Fibroblast of villous mesenchyme (primary cell): Measurements from ENCODE around the gene EDIL3. TPM values are rescaled to one million over a fixed set of nuclear protein-coding genes. Genes with fewer than 3 reads are reported as not detected.

ENCODE experiments used
- DNase-seq: peaks from one replicate; pipeline ENCODE4 v3.0.0-alpha.2; 2010; ENCODE audit warnings: low read depth
- H3K4me3 ChIP-seq: 2 replicates; pipeline ENCODE4 v1.5.1; 2011; ENCODE audit warnings: low read depth, mild to moderate bottlenecking, low read length
- total RNA-seq: library from RNA; depleted of rRNA; stranded (reverse); fragments of >200 nt; gene quantifications from 2 replicates; pipeline ENCODE4 v1.2.3, GENCODE V29; 2012
- TF ChIP-seq, protein P1 (sequence below): IDR thresholded peaks from 2 replicates; pipeline ENCODE4 v1.5.1; 2012; ENCODE audit warnings: low read depth, mild to moderate bottlenecking, low read length; ENCODE audit not compliant: insufficient read depth

The EDIL3 gene
- total RNA-seq, 1 donor: 57.0 TPM

DNA sequence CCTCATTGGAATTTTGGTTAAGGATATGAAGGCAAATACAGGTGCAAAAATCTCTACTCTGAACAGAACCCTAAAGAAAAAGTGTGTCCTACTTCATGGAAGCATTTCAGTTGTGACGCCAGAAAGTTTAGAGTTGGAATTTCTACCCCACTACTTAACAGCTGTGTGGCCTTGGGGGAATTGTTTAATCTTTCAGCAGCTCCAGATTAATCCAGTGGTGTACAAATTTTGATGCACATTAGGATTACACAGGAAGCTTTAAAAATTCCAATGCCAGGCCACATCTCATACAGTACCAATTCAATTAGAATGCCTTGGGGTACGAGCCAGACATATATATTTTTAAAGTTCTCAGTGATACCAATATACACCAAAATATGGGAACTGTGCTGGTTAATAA is 266.1 kb downstream of the EDIL3 start:
- DNase-seq: no peak
- H3K4me3 ChIP-seq: no peak overlapping the region
- TF ChIP-seq, protein P1, sequence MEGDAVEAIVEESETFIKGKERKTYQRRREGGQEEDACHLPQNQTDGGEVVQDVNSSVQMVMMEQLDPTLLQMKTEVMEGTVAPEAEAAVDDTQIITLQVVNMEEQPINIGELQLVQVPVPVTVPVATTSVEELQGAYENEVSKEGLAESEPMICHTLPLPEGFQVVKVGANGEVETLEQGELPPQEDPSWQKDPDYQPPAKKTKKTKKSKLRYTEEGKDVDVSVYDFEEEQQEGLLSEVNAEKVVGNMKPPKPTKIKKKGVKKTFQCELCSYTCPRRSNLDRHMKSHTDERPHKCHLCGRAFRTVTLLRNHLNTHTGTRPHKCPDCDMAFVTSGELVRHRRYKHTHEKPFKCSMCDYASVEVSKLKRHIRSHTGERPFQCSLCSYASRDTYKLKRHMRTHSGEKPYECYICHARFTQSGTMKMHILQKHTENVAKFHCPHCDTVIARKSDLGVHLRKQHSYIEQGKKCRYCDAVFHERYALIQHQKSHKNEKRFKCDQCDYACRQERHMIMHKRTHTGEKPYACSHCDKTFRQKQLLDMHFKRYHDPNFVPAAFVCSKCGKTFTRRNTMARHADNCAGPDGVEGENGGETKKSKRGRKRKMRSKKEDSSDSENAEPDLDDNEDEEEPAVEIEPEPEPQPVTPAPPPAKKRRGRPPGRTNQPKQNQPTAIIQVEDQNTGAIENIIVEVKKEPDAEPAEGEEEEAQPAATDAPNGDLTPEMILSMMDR: no peak

DNA sequence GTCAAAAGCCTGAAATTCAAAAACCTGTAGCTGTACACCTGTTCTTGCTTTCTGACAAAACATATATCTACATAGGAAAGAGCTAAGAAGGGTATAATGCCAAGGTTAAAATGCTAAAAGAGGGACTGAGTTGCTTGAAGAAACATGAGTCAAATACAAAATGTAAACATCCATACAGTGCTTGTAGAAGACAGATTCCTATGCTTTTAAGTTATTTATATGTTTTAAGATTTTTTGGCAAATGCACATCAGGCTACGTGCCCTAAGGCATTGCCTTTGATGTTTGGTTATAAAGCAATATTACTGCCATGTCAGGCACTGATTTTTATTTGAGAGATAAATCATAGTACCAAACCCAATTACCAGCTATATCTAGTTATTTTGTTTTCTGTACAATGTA is 269.0 kb downstream of the EDIL3 start:
- no peak for DNase-seq
- H3K4me3 ChIP-seq: no peak overlapping the region
- TF ChIP-seq, protein P1: no peak

DNA sequence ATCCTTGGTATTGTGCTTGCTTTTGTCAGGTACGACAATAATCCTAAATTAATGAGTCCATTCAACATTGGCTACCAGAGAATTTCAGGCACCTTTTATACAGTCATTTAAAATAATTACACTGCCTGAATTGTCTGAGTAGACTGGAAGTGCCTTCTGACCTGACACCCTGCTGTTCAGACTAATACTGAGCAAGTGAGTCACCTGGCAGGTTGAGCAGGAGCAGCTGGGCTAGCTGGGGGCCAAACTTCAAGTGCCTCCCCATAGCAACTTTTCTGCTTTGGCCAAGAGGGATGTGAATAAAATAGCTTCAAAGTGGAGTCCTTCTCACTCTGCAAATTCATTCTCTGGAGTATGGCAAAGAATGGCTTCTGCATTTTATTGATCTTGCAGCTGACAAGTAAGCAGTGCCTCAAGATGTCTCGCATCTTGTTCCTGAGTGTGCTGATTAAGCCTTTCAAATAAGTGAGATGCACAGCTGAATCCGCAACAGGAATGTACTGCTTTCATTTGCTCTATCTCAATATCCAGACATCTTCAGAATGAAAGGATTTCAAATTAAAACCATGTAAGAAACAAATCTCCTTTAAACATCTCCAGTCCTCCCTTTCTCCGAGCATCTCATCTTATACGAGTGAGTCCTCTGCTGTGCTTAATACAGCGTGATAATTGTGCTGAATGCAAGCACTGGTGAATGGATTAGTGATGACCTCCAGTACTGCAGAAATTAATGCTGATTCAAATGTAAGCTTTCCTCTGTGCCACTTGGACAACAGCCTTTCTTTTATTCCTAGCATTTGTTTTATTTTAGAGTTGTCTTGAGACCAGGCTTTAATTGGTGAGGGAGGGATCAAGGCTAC is 271.2 kb downstream of the EDIL3 start:
- DNase-seq: no peak
- TF ChIP-seq, protein P1: no peak
- H3K4me3 ChIP-seq: no peak overlapping the region

DNA sequence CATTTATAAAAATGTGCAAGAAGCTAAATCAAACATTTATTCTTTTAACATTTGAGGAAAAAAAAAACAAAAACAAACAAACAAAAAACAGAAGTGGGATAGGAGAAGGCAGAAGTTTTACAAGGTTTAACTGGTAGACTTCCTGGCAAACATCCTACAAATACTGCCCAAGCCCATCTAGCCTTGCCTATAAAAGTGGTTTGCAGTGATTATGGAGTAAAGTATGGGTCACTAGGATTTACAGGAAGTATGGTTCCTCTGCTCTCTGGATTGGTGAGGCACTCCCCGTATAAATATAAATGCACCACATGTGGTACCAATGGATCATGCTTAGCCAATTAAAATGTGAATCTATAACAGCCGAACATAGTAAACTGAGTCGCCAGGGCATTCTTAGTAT is 291.9 kb downstream of the EDIL3 start:
- no peak for DNase-seq
- H3K4me3 ChIP-seq: no peak overlapping the region
- TF ChIP-seq, protein P1: no peak

DNA sequence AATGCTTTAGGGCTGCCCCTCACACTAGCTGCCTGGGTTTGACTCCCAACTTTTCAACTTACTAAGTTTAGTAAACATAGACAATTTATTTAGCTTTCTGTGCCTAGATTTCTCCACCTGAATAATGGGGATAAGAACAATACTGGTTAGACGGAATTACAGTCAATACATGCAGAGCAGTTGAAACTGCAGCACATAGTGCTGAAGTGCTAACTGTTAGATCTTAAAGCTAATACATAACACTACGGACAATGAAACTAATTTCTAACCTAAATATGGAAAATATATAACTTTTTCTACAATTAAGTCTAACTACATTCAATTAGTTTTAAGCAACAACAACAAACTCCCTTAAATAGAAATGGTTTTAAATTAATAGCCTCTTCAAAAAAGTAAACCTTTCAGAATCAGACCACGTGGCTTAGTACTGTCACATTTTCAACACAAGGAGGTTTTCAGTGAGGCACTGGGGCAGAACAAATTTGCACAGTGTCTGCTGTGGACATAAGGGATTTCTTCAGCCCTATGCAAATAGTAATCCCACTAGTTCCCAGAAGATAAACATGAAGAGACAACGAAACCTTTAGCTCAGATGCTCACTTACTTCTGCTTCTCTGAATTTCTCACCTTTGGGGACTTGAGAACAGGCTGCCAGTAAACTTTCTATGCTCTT is 293.4 kb downstream of the EDIL3 start:
- no peak for DNase-seq
- TF ChIP-seq, protein P1: no peak
- H3K4me3 ChIP-seq: no peak overlapping the region

DNA sequence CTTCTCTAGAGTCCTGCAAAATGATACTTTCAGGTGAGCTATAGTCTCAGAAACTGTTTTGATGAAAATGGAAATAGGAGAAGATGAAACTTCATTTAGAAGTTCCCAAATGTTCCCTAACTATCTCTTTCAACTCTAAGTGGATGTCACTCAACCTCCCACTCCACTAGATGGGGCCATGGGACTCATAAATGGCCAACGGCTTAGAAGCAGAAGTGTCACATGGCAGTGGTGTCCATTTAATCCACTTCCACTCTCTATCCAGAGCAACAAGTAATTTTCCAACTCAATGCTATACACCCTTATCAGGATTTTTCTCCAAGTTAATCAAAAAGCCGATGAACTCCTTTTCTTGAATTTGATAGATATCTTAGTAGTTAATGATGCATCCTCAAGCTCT is 295.7 kb downstream of the EDIL3 start:
- TF ChIP-seq, protein P1: peak; percentile 52
- peak; percentile 41 for DNase-seq
- H3K4me3 ChIP-seq: no peak overlapping the region

DNA sequence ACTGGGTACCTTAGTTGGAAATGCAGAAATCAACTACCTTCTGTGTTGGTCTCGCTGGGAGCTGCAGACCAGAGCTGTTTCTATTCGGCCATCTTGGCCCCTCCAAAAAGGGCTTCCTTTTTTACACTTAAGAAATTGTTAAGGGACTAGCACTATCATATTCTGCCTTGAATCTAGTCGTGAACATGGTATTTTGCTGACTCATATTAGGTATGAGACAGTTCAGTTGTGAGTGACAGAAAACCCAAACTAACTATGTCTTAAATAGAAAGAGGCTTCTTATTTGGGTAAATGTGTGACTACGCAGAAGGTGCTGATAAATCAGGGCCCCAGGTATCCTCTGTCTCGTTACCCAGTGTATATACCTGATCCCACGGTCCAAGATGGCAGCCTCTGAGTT is 298.2 kb downstream of the EDIL3 start:
- no peak for DNase-seq
- TF ChIP-seq, protein P1: no peak
- H3K4me3 ChIP-seq: no peak overlapping the region
